Measurements from ENCODE around the gene MYO7B. TPM values are rescaled to one million over a fixed set of nuclear protein-coding genes. Genes with fewer than 3 reads are reported as not detected.

The MYO7B gene
- total RNA-seq, result under 1 TPM in 2 of 4 donors, not detected in 2; 0.30 to 0.78 TPM

DNA sequence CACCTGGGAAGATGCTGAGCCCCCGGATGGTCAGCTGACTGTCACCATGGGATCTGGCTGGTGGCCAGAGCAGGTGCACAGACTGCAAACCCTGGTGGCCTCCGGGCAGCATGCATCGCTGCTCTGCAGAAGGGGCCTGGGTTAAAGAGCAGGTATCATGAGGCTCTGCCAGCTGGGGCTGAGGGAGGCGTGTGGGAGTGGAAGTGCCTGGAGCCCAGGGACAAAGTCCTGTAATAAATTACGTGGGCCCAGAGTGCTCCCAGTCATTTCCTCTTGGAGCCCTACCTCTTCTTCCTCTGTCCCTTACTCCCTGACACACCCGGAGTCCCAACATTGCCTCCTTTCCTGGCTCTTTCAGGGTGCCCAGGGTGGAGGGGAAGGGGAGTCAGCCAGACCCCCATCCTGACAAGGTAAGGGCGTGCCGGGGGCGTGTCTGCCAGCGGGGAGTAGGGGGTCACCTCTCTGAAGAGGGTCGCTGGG lies at the start of gene MYO7B:
MYO7B (plus strand) TSS at position 262 of the 480 bp plus-strand sequence. CDS start 24,040 bp downstream, outside the sequence.
- TF ChIP-seq CTCF (IDR thresholded peaks at IDR 0.05) (no peak), EP300 (IDR thresholded peaks at IDR 0.05) (no peak)
- no peak for DNase-seq (ENCODE audit: low spot score in 2 of 2)
- Histone ChIP-seq H3K4me1 (no peaks in the 10 kb centered on the region), H3K4me3 (peak within 1 kb of the TSS in 1 of 4 donors; percentile 12), H3K27me3 (no peaks in the 10 kb centered on the region), H3K9me3 (no peaks in the 10 kb centered on the region), H3K27ac (peak within 1 kb of the TSS in 1 of 4 donors; percentile 76), H3K36me3 (no peaks in the 10 kb centered on the region)
- 72 to 77% methylated on average over 11 of the region's 11 CpGs for WGBS, 2 donors

DNA sequence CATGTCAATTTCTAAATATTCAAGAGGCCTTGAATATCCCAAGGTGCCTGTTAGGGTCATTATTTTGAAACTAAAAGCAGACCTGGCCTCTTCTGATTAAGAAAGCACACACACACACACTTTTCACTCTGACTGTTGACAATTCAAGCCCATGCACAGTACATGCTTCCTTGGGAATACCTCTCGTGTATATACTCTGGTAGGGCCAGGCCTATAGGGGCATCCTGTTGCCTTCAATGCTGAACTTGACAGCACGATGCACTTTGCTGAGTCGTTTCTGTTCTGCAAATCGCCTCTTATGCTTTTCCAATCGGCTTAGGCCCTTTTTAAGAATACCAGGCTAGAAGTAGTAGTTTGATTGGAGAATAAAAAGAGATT lies 49.8 kb upstream of the MYO7B start:
- Histone ChIP-seq H3K27me3 (no peaks in the 10 kb centered on the region), H3K9me3 (no peaks in the 10 kb centered on the region), H3K27ac (no peak overlapping the region), H3K4me1 (no peaks in the 10 kb centered on the region), H3K4me3 (no peak overlapping the region), H3K36me3 (peaks cover 0 to 99% (median 26%) of the 10 kb centered on the region in 3 donors)
- no peak for DNase-seq (ENCODE audit: low spot score in 2 of 2)
- WGBS, 2 donors, result 82 to 84% methylated on average over 5 of the region's 5 CpGs
- TF ChIP-seq CTCF (IDR thresholded peaks at IDR 0.05) (no peak), EP300 (IDR thresholded peaks at IDR 0.05) (no peak)

DNA sequence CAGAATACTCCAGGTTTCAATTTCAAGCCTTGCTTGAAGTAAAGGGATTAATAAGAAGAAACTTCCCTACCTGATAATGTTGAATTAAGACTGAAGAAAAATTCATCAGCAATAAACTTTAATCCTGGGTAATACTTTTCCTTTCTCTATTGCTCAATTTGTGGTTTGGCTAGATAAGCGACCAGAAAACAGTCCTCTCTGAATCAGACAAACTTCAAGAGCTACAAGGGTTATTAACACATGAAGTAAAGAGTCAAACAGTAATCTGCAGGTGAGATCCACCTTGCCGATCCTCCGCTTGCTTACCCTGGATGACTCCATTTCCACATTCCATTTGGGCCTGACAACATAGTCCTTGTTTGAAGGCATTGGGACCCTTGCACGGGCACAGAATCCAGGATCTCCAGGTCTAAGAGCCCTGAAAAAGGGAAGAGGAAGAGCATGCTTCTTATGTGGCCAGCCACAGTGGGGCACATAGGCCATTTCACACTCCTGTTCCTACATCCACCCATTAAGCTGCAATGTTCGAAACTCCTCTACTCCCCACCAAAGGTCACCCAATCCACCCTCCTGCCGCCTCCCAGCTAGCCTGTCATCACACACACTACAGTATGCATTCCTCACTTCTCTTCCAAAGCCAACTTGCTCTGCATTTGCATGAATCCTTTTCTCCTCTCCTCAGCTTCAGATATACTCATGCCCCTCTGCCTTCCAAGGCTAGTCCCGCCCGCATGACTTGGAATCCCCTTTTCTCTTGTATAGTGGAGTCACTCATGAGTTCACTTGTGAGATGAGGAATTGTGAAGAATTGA lies 49.0 kb upstream of the MYO7B start:
- H3K36me3 ChIP-seq, result peaks cover 0 to 98% (median 26%) of the 10 kb centered on the region in 3 donors

GRCh38 chr2:127490283-127490682 lies 45.2 kb upstream of the MYO7B start:
- H3K27ac ChIP-seq, result no peak overlapping the region
- no peak for TF ChIP-seq POLR2A (IDR thresholded peaks at IDR 0.05)
- no peaks in the 10 kb centered on the region for H3K4me1 ChIP-seq
- H3K4me3 ChIP-seq, result no peak overlapping the region
- H3K36me3 ChIP-seq, result peaks cover 0 to 97% (median 26%) of the 10 kb centered on the region in 3 donors
- 82 to 88% methylated on average over 4 of the region's 4 CpGs for WGBS, 2 donors
- no peaks in the 10 kb centered on the region for H3K9me3 ChIP-seq
- no peak for DNase-seq (ENCODE audit: low spot score in 2 of 2)
- no peaks in the 10 kb centered on the region for H3K27me3 ChIP-seq

More for the DNA sequence above, 49.0 kb upstream of the MYO7B start:
- WGBS, 2 donors, result 85 to 91% methylated on average over 8 of the region's 8 CpGs
- DNase-seq (ENCODE audit: low spot score in 2 of 2), result no peak
- H3K9me3 ChIP-seq, result no peaks in the 10 kb centered on the region
- no peaks in the 10 kb centered on the region for H3K4me1 ChIP-seq
- H3K27me3 ChIP-seq, result no peaks in the 10 kb centered on the region
- no peak overlapping the region for H3K27ac ChIP-seq
- TF ChIP-seq POLR2A (IDR thresholded peaks at IDR 0.05) (no peak), CTCF (IDR thresholded peaks at IDR 0.05) (no peak), EP300 (IDR thresholded peaks at IDR 0.05) (no peak)
- no peak overlapping the region for H3K4me3 ChIP-seq

GRCh38 chr2:127498386-127498785 lies 37.1 kb upstream of the MYO7B start:
- H3K4me3 ChIP-seq, result no peak overlapping the region
- DNase-seq (ENCODE audit: low spot score in 2 of 2), result no peak
- TF ChIP-seq POLR2A (IDR thresholded peaks at IDR 0.05) (no peak), EP300 (IDR thresholded peaks at IDR 0.05) (no peak), CTCF (IDR thresholded peaks at IDR 0.05) (no peak)
- H3K27me3 ChIP-seq, result no peaks in the 10 kb centered on the region
- no peaks in the 10 kb centered on the region for H3K4me1 ChIP-seq
- H3K36me3 ChIP-seq, result peaks cover 0 to 90% (median 12%) of the 10 kb centered on the region in 3 donors
- H3K9me3 ChIP-seq, result no peaks in the 10 kb centered on the region
- 89 to 94% methylated on average over 2 of the region's 2 CpGs for WGBS, 2 donors
- H3K27ac ChIP-seq, result no peak overlapping the region

Data from tibial nerve (tissue), 4 donors.